Epithelial cell of proximal tubule (primary cell): Measurements from ENCODE around the gene KRTAP10-11. TPM values are rescaled to one million over a fixed set of nuclear protein-coding genes. Genes with fewer than 3 reads are reported as not detected.
"Not testable (repeated sequence)": the region's sequence is repeated elsewhere in the genome, so short reads cannot be mapped to it uniquely, and the experiment has no call there.

ENCODE experiments used
- DNase-seq: peaks from one replicate; pipeline ENCODE4 v3.0.0-alpha.2; 2011; ENCODE audit warnings: low read depth
- H3K4me3 ChIP-seq: 2 replicates; pipeline ENCODE4 v1.5.1; 2011; ENCODE audit warnings: low read depth, mild to moderate bottlenecking, low read length
- total RNA-seq: library from RNA; depleted of rRNA; stranded (reverse); fragments of >200 nt; gene quantifications from 2 replicates; pipeline ENCODE4 v1.2.3, GENCODE V29; 2015
- TF ChIP-seq, protein P1 (sequence below): conservative IDR thresholded peaks from 2 replicates; pipeline ENCODE4 v1.5.1; 2012; ENCODE audit warnings: low read depth, mild to moderate bottlenecking, low read length

KRTAP10-11 gene
- total RNA-seq, 1 donor from 2014 or later, result not detected

- TF ChIP-seq, protein P1, sequence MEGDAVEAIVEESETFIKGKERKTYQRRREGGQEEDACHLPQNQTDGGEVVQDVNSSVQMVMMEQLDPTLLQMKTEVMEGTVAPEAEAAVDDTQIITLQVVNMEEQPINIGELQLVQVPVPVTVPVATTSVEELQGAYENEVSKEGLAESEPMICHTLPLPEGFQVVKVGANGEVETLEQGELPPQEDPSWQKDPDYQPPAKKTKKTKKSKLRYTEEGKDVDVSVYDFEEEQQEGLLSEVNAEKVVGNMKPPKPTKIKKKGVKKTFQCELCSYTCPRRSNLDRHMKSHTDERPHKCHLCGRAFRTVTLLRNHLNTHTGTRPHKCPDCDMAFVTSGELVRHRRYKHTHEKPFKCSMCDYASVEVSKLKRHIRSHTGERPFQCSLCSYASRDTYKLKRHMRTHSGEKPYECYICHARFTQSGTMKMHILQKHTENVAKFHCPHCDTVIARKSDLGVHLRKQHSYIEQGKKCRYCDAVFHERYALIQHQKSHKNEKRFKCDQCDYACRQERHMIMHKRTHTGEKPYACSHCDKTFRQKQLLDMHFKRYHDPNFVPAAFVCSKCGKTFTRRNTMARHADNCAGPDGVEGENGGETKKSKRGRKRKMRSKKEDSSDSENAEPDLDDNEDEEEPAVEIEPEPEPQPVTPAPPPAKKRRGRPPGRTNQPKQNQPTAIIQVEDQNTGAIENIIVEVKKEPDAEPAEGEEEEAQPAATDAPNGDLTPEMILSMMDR, result no peak
- no peak for DNase-seq
- no peak overlapping the region for H3K4me3 ChIP-seq
Measured at GRCh38 chr21:44603109-44603875, 42.9 kb upstream of the KRTAP10-11 start.

GRCh38 chr21:44603911-44604310, 42.3 kb upstream of the KRTAP10-11 start:
- DNase-seq, result no peak
- TF ChIP-seq, protein P1, result no peak
- no peak overlapping the region for H3K4me3 ChIP-seq

DNA sequence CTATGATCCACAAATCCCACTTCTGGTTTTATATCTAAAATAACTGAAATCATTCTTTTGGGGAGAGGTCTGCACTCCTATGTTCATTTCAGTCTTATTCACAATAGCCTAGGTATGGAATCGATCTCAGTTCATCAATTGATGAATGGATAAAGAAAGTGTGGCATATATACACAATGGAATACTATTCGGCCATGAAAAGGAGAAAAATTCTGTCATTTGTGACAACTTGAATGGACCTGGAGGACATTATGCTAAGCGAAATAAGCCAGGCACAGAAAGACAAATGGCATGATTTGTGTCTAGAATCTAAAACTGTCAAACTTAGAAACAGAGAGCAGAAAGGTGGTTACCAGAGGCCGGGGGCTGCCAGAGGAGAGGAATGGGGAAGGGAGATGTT, 39.7 kb upstream of the KRTAP10-11 start:
- DNase-seq, result no peak
- TF ChIP-seq, protein P1, result no peak
- H3K4me3 ChIP-seq, result no peak overlapping the region

DNA sequence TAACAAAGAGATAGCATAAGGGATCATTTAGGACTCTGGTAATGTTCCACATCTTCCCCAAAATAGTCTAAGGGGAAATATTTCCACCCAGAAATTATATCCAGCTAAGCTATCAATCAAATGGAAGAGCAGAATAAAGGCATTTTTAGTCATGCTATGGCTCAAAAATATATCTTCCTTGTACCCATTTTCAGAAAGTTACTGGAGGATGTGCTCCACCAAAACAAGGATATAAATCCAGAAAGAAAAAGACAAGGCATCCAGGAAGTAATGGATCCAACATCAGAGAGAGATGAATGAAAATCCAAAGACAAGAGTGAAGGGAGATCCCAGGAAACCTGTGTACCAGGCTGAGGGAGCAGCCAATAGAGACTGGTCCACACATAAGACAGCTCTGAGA, 37.0 kb upstream of the KRTAP10-11 start:
- no peak for DNase-seq
- TF ChIP-seq, protein P1, result no peak
- H3K4me3 ChIP-seq, result no peak overlapping the region

DNA sequence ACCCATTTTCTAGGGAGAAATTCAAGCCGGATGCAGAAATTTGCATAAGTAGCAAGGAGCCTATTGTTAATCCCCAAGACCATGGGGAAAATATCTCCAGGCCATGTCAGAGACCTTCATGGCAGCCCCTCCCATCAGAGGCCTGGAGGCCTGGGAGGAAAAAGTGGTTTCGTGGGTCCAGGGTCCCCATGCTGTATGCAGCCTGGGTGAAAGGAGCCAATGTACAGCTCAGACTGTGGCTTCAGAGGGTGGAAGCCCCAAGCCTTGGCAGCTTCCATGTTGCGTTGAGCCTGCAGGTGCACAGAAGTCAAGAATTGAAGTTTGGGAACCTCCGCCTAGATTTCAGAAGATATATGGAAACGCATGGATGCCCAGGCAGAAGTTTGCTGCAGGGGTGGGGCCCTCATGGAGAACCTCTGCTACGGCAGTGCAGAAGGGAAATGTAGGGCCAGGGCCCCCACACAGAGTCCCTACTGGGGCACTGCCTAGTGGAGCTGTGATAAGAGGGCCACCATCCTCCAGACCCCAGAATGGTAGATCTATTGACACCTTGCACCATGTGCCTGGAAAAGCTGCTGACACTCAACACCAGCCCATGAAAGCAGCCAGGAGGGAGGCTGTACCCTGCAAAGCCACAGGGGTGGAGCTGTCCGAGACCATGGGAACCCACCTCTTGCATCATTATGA, 35.9 kb upstream of the KRTAP10-11 start:
- not testable (repeated sequence) for DNase-seq, H3K4me3 ChIP-seq

GRCh38 chr21:44611551-44611950, 34.7 kb upstream of the KRTAP10-11 start:
- TF ChIP-seq, protein P1, result no peak
- no peak overlapping the region for H3K4me3 ChIP-seq
- no peak for DNase-seq

- TF ChIP-seq, protein P1, result no peak
- DNase-seq, result no peak
- H3K4me3 ChIP-seq, result no peak within 1 kb of the TSS
Measured at GRCh38 chr21:44612029-44612486, 34.2 kb upstream of the KRTAP10-11 start, which contains the start of gene KRTAP10-8. TSS of gene KRTAP10-8 (plus strand) at chr21:44612079. CDS start at chr21:44612101, 22 bp downstream.
